HG02759 (cell line): ENCODE data around the gene SPATS2.
"Not testable (repeated sequence)": the region's sequence is repeated elsewhere in the genome, so short reads cannot be mapped to it uniquely, and the experiment has no call there.

Experiments
- ATAC-seq: cut with Tn5 transposase; IDR thresholded peaks from one replicate; pipeline ENCODE4 v1.9.1; 2021; ENCODE audit warnings: mild to moderate bottlenecking, moderate library complexity; ENCODE audit not compliant: unreplicated experiment

The SPATS2 gene

DNA sequence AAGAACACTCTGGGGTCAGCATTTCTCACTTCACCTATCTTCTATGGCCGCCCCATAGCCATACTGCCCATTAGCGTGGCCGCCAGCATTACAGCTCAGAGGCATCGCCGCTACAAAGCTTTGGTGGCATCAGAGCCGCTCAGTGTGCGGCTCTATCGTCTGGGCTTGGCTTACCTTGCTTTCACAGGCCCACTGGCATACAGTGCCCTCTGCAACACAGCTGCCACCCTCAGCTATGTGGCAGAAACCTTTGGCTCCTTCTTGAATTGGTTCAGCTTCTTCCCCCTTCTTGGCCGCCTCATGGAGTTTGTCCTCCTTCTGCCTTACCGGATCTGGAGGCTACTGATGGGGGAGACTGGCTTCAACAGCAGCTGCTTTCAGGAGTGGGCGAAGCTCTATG lies 18.0 kb upstream of the SPATS2 start:
- no peak for ATAC-seq

DNA sequence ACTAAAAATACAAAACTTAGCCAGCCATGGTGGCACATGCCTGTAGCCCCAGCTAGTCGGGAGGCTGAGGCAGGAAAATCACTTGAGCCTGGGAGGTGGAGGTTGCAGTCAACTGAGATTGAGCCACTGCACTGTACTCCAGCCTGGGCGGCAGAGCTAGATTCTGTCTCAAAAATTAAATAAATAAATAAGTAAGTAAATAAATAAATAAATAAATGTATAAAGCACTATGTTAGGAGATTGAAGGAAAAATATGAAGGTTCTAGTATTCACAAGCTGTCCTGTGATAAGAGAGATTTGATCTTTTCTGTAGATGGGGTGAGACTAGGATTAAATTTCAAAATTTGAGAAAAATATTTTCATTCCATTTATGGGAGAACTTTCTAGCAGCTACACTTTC lies 14.9 kb upstream of the SPATS2 start:
- ATAC-seq = no peak

DNA sequence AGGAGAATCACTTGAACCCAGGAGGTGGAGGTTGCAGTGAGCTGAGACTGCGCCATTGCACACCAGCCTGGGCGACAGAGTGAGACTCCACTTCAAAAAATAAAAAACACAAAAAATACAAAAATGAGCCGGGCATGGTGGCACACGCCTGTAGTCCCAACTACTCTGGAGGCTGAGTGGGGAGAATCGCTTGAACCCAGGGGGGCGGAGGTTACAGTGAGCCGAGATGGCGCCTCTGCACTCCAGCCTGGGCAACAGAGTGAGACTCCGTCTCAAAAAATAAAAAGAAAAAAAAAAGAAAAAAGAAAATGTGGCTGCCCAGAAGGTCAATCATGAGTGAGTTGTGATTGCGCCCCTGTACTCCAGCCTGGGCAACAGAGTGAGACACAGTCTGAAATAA lies 11.3 kb upstream of the SPATS2 start:
- no peak for ATAC-seq

DNA sequence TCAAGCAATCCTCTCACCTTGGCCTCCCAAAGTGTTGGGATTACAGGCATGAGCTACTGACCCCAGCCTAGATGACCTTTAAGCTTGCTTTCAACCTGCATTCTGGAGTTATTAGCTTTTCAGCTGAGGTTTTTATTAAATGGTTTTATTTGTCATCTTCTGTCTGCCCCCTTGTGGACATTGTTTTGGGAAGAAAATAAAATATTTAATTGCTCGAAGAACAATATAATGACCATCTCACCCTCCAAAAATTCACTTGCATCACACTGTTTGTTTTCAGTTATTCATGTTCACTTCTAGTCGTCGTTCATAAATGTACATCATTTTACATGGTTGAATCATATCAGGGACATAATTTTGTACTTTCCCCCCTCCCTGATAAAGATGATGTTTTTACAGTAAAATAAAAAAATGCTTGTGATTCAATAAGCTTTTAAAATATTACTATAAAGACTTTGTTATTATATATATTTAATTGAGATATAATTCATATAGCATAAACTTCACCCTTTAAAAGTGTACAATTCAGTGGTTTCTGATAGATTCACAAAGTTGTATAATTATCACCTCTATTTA lies 10.1 kb upstream of the SPATS2 start:
- ATAC-seq = no peak

DNA sequence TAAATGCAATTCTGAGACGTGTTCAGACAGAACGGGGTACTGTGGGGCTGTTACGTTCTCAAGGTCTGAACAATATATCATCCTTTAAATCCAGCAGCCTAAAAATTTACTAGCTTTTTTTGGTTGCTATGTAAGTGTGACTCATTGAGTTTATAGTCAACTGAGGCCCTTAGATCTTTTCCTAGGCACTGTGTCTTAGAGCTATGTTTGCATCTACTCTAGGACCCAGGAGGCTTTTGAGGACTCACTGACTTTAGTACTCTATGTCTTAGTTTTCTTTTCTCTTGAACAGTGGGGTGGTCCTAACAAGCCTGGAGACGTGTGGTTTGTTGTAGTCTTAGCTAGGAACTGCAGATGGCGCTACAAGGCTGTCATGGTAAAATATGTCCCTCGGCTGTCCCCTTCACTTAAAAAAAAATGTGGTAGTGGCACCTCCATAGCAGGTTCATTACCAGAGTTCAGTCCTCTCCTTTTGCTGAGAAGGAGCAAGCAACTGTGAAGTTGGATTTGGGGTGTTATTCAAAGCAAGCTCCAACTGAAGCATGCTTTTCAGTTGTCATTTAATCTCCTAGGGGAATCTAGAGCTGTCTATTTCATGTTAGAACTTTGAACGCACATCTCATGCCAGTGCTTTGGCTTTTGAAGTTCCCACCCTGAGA lies 8.7 kb upstream of the SPATS2 start:
- ATAC-seq = no peak

DNA sequence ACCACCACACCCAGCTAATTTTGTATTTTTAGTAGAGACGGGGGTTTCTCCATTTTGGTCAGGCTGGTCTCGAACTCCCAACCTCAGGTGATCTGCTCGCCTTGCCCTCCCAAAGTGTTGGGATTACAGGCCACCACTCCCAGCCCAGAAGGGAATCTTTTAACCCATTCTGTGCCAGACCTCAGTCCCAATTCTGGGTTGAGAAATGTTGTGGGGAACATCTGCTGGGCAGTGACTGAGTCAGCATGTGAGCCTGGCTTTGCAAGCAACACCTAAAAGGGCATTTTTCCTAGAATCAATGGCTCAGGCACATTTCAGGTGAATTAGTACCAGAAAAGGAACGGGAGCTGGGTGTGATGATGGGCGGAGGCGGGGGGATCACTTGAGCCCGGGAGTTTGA lies 7.6 kb upstream of the SPATS2 start:
- no peak for ATAC-seq

DNA sequence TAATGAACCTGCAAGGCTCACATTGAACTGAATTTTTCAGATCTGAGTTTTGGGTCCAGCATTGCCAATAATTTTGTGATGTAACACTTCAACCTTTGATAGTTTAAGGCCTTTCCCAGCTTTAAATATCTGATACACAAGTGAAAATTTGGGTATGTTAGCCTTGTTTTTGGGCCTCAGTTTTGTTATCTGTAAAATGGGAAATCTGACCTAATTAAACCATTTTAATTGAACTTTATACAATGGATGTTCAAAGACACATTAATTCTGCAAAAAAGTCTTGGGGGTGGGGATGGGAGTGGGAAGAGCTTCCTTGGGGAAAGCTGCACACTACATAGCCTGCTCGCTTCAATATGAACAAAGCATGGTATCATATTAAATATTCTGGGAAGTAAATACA lies 5.2 kb upstream of the SPATS2 start:
- ATAC-seq = no peak

DNA sequence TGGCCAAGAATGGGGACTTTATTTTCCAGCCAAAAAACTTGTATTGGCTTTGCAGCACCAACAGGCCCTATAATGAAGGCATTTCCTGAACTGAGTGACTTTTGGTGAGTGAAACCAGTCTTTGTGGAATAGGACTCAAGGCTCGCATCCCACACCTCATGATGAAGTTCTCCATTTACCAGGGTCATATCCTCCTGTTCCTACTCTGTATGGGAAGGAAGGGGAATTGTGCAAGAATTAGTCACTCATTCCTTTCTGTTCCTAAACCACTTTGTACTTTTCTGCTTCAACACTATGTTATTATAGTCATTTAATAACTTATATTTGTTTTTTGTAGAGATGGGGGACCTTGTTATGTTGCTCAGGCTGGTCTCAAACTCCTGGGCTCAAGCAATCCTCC lies 2.3 kb upstream of the SPATS2 start:
- ATAC-seq = no peak

DNA sequence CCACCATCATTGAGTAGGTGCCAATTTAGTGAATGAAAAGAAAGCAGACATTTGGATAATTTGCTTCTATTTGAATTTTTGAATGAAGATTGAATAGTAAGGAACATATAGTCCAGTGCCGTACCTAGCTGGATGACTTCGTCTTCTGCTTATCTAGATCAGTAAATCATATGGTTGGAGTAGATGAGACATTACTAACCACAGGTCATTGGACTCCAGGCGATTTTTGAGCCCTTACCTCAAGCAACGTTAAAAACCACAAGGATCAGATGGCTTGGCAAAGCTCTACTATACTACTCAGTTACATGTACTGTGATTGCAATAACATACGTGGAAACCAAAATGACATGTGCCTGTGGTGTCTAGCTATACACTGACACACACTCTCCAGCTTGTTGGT lies 1.7 kb upstream of the SPATS2 start:
- ATAC-seq = no peak

DNA sequence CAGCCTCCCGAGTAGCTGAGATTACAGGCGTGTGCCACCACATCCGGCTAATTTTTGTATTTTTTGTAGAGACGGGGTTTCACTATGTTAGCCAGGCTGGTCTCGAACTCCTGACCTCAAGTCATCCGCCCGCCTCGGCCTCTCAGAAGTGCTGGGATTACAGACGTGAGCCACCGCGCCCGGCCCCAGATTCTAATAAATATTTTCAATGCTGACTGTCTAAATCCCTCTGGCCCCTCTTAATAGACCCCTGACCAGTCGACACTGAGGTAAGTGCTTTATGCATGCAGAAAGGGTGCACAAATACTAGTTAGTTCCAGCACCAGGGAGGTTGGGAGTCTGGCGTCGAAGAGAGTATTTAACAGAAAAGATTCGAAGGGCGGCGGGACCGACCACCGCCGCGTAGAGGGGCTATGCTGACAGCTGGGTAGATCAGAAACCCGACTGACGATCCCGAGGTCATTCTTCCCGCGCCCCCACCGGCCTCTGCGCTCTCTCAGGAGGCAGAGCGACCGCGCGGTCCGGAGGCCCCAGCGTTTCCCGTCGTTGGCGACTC lies 1.1 kb upstream of the SPATS2 start:
- peak; percentile 18 for ATAC-seq

DNA sequence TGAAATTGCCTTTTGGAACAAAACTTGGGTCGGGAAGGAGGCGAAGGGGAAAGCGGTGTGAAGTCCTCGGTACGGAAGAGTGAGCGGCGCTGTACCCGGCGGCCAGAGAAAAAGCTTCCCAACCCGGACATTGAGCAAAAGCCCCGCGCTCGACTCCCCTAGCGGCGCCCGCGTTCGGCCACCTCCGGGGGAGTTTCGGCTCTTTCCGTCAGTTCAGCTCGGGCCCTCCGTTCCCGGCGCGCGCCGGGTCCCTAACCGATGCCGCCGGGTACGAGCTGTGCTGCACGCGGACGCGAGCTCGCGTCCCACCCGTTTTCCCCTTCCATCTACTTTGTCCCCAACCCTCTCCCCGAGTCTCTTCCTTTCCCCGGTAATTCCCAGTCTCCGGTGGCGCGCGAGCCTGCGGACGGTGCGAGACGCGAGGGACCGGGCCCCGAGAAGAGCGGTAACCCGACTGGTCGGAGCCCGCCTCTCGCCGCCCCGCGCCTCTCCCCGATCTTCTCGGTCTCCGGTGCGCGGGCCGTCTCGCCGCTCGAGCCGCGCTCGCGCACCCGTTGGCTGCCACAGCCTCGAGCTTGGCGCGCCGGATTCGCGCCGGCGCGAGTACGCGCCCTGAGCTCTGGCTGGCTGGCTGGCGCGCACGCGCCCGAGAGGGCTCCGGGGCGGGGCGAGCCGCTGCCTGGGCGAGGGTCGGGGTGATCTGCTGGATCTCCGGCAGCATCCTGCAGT lies 446 bp upstream of the SPATS2 start:
- ATAC-seq = peak; percentile 78

DNA sequence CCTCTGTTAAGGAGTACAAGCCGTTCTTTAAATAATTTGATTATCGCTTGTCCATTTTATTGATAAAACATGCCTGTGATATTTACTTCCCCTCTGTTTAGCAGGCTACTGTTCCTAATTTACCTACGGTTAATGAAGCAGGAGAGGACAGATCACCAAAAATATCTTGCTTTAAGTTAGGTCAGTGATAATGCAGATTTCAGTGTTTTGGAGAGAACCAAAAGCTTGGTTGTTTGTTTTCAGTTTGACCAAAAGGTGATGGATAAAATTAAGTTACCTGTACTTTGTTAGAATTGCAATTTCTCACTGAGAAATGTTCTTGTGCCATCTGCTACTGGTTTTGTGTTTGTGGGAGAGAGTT lies 958 bp downstream of the SPATS2 start:
- no peak for ATAC-seq

DNA sequence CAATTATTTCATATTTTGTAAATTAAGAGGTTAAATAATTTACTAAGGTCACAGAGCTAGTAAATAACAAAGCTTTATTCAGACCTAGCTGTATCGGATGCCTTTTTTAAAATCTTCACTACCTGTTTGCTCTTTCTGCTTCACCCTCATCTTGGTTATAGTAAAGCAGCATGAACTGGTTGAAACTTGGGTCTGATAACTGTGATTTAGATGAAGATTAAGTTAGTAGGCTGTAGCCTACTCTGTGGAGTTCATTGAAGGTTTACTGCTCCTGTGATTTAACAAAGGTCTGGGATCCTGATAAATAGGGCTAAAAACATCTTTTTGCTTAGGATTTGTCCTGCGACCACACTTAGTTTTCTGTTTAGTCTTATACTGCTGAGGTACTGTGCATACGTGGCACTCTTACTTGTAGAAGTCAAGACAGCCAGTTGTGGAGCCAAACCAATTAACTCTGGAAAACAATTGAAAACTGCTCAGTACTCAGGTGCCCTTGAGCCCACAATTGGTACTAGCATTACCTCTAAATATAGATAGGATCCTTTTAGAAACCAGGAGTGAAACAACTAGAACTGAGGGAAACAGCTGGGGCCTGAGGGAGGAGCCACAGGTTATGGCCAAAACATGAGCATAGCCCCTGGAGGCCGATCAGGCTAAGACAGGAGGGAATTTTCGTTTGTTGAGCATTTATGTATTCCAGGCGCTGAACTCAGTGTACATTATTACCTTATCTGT lies 2.3 kb downstream of the SPATS2 start:
- ATAC-seq = peak; percentile 35

DNA sequence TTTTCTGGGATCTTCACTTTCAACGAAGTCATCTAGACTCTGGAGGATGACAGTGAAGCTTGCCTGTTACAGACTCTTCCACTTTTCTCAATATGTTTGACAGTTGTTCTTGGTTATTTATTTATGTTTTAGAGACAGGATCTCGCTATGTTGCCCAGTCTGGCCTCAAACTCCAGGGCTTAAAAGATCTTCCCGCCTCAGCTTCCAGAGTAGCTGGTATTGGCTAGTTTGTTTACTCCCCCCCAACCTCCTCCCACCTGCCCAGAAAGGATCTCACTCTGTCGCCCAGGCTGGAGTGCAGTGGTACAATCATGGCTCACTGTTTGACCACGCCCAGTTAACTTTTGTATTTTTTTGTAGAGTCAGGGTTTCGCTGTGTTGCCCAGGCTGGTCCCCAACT lies 3.3 kb downstream of the SPATS2 start:
- no peak for ATAC-seq

DNA sequence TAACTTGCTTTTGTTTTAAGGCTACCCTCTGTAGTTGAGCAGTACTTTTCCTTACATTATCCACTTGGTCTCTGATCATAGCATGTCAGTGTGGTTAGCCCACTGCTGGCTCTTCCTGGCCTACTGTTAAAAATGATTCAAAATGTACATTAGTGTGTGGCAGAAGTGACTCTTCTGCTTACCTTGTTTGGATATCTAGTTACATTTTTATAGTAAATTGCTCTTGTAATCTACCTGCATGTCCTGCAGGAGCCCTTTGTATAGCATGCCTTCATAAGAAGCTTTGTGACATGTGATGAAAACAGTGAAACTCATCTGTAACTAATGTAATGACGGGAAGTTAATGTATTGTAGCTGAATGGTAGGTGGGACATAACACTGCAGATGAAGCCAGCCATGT lies 8.1 kb downstream of the SPATS2 start:
- peak; percentile 49 for ATAC-seq

DNA sequence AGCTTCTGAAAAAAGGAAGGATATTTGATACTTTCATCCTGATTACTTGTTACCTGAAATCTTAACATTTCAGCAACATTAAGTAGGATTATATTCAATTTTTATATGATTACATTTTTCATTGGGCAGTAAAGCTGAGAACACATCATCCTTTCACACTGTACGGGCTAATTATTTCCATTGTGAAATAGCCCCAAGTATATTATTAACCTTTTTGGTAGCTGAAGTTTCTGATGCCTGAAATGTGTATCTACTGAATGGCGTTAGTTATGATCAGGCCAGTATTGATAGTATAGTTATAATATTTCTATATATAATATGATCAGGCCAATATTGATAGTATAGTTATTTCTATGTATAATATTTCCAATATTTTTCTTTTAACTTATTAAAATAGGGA lies 10.1 kb downstream of the SPATS2 start:
- ATAC-seq = no peak

DNA sequence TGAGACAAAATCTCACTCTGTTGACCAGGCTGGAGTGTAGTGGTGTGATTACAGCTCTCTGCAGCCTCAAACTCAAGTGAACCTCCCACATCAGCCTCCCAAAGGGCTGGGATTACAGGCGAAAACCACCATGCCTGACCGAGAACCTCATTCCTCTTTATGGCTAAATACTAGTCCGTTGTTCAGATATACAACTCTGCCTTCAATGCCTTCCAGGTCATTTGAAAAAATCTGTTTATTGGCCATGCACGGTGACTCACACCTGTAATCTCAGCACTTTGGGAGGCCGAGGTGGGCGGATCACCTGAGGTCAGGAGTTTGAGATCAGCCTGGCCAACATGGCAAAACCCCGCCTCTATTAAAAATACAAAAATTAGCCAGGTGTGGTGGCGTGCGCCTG lies 12.9 kb downstream of the SPATS2 start:
- ATAC-seq = not testable (repeated sequence)

DNA sequence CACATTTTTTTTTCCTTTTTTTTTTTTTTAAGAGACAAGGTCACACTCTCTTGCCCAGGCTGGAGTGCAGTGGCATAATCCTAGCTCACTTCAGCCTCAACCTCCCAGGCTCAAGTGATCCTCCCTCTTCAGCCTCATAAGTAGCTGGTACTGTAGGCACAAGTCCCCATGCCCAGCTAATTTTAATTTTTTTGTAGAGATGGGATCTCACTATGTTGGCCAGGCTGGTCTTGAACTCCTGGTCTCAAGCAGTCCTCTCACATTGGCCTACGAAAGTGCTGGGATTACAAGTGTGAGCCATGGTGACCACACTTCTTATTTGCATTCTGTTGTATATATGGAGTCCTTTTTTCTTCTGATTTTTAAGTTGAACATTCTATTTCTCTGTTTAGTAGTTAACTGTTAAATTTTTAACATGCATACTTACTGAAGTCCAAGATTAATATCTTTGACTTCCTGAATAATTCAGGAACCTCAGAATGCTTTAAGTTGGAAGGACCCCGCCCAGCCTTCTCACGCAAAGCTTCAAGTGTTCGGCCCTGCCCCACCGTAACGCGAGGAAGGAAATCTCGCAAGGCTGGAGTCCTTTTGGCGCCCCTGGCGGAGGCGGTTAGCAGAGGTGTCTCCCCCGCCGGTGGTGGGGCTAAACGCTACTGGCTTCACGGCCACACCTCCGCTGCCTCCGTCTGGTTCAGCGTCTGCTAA lies 21.6 kb downstream of the SPATS2 start:
- no peak for ATAC-seq

DNA sequence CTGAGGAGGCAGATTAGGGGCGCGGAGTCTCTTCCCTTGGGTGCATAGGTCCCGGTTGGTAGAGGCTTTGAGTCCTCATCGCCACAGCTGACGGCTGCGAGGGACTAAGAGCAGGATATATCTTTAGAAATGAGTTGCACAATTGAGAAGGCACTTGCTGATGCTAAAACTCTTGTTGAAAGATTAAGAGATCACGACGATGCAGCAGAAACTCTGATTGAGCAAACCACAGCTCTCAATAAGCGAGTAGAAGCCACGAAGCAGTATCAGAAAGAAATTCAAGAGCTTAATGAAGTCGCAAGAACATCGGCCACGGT lies 22.1 kb downstream of the SPATS2 start:
- ATAC-seq = no peak

DNA sequence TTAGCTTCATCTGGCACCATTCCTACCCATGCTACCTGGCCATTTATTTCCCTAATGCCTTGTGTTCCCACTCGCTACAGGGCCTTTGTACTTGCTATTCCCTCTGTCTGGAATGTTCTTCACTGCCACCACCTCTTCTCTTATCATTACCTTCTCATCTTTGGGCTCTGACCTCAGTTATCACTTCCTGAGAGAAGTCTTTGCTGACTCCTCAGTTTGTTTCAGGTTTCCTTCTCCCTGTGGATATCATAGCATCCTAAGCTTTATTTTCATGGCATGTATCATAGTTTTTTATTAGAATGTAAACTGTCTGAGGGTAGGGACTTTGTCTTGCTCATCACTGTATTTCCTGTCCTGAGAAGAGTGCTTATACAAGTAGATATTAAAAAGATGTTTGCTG lies 29.7 kb downstream of the SPATS2 start:
- ATAC-seq = no peak

DNA sequence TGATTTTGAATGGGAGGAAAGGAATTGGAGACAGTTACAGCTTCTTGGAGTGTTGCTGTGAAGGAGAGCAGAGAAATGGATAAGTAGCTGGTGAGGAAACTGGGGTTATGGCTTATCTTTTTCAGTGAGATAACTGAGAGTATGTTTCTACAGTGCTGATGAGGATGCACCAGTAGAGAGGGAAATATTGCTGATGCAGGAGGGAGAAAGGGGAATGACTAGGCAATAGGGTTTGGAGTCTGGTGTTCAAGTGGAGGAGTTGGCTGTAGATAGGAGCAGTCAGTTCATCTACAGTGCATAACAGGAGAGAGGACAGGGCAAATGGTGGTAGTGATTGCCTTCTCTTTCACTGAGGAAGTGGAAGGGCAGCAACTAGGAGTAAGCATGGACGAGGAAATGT lies 33.0 kb downstream of the SPATS2 start:
- ATAC-seq = no peak
